NCI-H446 (cell line): ENCODE results near the gene PCDHGA1.

Experiments
- DNase-seq, 2 experiments: peaks; one replicate each; lab custom pipeline; 2025; lab: John Stamatoyannopoulos, UW

PCDHGA1 gene

DNA sequence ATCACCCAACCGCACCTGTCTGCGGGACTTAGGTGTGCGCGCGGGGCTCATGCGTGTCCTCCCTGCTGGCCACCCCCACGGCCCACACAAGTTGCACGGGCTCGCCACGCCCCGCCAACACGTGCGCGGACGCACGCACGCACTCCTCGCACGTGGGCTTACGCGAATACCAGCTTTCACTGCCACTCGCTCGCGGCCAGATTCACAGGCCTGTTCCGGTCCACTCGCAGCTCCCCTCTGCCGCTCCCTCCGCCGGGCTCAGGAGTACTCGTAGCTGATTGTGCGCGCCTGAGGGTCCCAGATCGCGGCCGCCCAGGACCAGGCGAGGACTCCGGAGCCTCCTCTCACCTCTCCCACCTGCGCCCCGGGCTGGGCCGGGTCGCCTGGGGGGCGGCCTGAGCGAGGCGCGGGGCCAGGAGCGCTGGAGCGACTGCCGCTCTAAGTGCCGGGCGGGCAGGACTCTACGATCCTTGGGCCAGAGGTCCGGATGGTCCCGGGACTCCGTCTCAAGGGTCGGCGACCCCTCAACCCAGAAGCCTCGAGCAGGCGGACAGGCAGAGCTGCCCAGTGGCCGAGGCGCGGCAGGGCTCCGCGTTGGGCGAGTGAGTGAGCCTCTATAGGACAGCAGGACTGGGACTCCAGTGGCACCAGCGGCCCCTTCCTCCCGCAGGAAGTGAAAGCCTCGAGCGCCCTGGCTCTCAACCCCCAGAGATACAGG is 162.0 kb downstream of the PCDHGA1 start:
- no peak for DNase-seq

DNA sequence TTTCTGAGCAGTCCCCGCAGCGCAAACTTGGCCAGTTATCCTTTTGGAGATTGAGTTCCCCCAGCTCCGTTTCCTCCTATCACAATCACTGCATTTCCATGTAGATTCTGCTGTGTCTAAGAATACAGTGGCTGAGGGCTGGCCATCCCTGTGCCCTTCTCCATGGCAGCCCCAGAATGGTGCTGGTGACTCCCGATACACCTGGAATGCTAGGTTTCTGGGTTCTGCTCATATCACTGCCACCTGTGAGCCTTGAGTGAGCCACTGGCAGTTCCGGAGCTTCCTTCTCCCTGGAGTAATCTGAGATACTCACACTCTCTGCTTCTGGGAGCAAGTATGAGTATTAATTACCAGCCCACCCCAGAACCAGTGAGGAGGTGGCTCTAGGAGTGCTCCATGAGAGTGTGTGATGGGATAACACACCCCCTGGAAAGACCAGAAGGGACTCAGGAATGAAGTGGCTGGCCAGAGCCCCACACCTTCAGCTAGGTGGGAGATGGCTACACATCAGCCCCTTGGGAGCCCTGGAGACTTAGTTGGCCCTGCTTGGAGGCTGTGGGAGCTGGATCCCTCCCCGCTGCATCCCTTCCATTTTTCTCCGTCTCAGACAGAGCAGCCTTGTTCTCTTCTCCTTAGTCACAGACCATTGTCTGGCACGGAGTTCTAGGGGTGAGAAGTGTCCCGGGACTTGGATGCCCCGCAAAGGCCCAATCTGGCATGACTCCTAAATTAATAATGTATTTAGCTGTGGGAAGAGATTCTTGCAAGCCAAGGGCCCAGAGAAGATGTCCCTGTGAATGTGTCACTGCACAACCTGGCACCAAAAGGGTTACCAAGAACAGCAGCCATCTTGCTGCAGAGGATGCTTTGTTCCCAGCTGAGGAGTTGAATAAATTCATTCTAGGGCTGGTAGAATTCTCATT is 163.4 kb downstream of the PCDHGA1 start:
- DNase-seq, result no peak

DNA sequence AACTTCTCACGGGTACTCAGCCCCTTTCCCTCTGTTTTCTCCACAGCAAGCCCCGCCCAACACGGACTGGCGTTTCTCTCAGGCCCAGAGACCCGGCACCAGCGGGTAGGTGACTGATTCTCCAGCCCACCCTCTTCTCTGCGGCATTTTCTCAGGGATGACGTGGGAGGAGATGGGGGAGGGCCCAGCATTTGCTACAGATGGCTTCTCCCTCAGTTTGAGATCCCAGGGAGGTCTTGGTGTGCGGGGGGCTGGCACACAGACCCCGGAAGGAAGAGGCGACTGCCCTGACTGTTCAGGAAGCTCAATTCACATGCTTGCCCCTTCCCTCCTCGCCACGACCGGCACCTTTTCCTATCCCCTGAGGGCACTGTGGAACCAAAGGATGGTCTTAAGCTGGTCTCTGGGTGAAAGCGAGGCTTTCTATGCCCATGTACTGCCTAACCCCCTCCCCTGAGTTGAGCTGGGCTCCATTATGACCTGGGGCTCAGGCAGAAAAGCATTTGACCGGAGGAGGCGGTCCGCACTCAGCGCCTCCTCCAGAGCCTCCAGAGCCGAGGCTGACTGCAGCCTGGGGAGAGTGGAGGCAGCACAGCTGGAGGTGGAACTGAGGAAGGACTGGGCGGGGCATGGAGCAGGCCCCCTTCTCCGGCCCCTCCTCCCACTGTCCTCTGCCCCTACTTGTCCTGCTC is 164.6 kb downstream of the PCDHGA1 start:
- no peak for DNase-seq

DNA sequence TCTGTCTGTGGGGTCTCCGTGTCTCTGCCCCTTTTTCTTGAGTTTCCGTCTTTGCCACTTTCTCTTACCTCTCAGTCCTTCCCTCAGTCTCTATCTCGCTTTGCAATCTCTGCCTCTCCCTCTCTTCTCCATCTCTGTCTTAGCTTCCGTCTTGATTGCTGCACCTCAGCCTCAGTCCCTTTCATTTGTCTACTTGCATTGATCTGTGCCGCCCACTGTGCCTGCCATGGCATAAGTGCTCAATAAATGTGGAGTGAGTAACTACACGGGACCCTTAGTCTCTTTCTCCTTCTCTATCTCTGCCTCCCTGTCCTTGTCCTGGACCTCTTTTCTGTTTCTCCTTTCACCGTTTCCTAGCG is 165.1 kb downstream of the PCDHGA1 start:
- DNase-seq, result no peak

DNA sequence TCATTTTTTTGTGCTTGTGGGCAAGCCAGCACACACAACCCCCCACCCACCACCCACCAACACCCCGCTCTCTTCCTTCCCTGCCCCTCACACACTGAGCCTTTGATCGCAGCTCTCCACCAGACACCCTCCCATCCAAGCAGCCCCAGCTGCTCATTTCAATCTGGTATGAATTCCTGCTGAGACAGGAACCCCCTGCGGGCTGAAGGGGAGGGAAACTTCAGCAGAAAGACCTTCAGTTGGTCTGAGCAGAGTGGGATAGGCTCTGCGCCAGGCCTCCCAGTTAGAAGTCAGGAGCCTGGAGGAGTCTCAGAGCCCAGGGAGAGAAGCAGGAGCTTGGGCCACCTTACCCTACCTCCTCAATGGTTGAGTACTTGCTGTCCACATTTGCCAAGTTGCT is 165.7 kb downstream of the PCDHGA1 start:
- peak in 1 of 2 experiments; percentile 55 for DNase-seq

DNA sequence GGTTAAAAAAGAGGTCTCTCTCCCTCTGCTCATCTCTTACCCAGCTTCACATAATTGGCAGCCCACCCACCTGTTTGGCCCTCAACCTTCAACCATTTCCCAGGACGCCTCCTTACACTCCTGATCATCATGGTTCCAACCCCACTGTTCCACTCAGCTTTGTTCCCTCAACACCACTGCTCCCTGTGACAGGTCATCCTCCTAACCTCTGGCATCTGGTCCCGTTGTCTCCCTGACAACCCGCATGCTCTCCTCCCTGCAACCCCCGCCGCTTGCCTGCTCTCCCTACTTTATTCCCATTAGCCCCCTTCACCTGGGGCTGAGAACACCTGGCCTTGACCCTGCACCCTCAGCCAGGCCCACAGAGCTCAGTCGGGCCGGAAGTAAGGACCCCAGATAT is 171.4 kb downstream of the PCDHGA1 start:
- no peak for DNase-seq

DNA sequence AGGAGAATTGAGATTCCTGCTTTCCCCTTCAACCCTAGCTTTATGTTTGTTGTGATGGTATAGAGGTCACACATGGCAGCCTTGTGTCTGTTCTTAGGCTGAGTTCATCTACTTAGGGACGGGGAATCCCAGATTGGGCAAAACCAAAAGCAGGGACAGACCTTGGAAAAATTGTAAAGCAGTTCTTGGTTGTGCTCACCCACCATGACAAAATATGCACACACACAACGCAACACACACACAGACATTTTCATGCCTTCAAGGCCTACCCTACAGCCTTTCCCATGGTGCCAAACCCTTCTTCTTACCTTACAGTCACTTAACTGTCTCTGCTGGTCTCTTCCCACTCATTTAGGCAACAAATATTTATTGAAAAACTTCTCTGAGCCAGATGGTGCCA is 173.4 kb downstream of the PCDHGA1 start:
- peak in 1 of 2 experiments; percentile 2 for DNase-seq

DNA sequence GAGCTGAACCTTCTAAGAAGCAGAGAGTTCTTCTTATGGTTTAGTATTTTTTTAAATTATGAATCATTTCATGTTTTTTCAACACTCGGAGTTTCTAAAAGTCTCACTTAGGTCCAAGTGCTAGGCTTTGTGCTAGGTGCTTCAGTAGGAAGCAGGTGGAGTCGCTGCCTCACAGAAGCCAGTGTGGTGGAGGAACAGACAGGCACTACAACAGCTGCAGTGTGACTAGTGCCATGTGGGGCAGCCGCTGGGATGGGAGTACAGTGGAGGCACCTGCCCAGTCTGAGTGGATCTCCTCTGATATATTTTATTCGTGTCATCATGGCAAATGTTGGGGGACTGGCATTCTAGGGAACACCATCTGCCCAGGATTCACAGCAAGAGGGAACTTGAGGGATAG is 173.9 kb downstream of the PCDHGA1 start:
- DNase-seq, result no peak

DNA sequence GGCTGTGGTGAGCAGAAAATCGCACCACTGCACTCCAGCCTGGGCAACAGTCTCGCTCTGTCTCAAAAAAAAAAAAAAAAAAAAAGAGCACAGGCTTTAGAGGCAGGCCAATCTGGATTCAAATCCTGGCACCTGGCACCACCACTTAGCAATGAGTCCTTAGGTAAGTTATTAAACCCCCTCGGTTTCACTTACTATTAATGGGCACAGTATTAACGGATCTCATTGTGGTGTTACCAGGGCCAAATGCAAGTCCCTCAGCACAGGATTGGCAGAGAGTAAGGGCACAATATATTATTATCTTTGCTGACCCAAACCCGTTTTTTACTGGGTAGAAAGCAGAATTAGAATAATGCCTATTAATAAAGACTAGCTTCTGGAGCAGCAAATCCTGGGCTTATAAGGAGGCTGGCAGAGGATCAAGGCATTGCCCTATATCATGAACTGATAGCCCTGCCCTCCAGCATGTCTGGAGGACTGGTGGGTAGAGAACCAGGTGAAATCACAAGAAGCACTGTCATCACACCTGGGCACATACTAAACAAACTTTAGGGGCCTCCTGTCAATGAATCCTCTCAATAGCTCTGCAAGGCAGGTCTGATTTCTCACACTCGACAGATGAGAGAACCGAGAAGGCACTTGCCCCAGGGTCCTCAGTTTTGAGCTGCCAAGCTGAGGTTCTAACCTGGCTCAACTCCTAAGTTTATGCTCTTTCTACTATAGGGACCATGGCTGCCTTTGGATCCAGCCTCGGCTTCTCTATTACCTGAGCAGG is 176.3 kb downstream of the PCDHGA1 start:
- DNase-seq, result no peak

DNA sequence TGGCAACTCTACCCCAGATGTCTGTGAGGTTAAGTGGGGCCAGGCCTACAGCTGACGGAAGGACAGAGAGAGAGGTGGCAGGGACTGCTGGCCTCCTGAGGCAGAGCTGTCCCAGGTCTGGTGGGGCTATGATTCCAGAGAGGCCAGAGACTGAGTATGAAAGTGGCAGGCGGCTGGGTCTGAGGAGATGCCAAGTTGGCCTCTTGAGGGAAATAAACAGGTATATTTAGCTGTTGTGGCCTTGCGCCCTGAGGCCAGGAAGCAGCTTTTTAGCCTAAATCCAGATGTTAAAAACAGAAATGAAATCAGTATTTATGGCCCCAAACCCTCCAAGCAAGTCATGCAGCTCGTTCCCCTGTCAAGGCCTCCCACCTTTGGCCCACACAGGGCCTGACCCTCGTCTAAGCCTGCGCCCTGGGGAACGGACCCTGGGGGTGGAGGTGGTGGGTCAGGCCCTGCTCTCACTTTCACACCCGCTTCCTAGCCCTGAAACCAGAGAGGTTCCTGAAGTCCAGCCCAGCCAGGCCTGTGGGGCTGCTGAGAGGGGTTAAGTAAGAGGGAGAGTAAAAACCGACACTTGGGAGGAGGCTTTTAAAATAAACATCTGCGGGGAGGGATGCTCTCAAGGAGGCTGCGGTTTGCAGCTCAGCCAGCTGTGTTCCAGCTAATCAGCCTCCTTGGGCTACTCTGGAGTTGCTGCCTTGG is 177.2 kb downstream of the PCDHGA1 start:
- DNase-seq, result no peak

DNA sequence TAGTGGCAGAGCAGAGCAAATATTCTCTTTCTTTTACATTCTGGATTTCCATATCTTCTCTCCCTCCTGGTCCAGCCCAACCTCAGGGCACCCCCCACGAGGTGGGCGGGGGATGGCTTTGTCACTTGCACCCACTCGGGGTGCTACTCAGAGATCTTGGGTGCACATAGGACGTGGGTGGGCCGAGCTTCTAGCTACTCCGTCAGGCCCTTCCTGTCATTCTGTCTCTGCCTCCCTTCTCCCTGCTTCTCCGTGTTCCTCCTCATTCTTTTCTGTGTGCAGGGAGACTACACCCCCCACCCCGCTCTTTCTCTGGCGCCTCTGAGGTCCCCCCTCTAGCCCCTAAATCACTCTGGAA is 178.1 kb downstream of the PCDHGA1 start:
- DNase-seq, result no peak

DNA sequence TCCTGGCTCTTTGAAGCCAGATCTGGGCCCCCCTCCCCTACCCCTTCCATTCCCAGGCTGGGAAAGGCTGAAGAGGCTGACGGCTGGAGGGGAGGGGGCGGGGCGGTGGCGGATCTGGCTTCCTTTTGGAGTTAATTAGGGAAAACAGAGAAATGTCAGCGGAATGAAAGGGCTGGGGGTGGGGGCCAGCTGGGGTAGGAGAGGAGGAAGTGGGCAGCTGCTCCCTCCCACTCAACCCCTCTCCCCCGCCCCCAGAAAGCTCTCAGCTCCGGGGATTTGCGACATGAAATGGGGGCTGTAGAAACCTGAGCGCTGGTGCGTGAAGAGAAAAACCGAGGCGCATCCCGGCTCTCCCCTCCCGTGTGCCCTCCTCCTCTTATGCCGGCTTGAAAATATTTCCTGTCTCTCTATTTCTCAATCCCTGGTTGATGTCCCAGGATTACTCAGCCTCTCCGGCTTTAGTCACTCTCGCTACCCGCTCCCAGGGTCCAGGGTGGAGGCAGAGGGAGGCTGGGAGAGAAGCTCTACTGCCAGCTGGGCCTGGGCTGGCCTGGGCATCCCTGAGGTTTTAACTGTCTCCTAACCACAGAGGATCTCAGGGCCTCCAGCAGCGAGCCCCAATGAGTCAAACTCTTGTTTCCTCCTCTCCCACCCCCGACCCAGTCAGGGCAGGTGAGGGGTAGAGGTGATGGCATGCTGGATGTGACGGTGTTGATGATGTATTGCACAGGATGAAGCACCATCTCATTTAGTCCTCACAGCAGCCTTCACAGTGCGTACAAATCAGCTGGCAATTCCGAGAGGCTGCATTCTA is 178.7 kb downstream of the PCDHGA1 start:
- DNase-seq, result peak in 1 of 2 experiments; percentile 65

DNA sequence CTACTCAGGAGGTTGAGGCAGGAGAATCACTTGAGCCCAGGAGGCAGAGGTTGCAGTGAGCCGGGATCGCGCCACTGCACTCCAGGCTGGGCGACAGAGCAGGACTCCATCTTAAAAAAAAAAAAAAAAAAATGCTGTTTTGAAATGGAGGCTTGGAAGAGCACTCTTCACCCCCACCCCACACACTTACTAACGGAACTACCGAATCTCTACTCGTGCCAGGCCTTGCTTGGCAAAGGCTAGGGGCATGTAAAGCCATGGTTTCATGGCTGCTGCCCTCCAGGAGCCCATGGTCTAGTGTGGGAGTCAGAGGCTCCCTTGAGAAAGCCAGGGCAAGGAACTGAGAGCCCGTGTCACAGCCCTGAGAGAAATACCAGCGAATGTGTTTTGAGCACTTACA is 179.8 kb downstream of the PCDHGA1 start:
- no peak for DNase-seq

DNA sequence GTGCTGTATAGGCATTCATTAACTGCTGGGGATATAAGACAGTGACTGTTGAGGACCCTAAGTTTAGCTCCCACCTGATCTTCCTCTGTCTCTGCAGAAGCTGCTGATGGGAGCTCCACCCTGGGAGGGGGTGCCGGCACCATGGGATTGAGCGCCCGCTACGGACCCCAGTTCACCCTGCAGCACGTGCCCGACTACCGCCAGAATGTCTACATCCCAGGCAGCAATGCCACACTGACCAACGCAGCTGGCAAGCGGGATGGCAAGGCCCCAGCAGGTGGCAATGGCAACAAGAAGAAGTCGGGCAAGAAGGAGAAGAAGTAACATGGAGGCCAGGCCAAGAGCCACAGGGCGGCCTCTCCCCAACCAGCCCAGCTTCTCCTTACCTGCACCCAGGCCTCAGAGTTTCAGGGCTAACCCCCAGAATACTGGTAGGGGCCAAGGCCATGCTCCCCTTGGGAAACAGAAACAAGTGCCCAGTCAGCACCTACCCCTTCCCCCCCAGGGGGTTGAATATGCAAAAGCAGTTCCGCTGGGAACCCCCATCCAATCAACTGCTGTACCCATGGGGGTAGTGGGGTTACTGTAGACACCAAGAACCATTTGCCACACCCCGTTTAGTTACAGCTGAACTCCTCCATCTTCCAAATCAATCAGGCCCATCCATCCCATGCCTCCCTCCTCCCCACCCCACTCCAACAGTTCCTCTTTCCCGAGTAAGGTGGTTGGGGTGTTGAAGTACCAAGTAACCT is 180.7 kb downstream of the PCDHGA1 start:
- no peak for DNase-seq

DNA sequence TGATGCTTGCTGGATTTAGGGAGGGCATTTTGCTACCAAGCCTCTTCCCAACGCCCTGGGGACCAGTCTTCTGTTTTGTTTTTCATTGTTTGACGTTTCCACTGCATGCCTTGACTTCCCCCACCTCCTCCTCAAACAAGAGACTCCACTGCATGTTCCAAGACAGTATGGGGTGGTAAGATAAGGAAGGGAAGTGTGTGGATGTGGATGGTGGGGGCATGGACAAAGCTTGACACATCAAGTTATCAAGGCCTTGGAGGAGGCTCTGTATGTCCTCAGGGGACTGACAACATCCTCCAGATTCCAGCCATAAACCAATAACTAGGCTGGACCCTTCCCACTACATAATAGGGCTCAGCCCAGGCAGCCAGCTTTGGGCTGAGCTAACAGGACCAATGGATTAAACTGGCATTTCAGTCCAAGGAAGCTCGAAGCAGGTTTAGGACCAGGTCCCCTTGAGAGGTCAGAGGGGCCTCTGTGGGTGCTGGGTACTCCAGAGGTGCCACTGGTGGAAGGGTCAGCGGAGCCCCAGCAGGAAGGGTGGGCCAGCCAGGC is 181.5 kb downstream of the PCDHGA1 start:
- DNase-seq, result no peak

DNA sequence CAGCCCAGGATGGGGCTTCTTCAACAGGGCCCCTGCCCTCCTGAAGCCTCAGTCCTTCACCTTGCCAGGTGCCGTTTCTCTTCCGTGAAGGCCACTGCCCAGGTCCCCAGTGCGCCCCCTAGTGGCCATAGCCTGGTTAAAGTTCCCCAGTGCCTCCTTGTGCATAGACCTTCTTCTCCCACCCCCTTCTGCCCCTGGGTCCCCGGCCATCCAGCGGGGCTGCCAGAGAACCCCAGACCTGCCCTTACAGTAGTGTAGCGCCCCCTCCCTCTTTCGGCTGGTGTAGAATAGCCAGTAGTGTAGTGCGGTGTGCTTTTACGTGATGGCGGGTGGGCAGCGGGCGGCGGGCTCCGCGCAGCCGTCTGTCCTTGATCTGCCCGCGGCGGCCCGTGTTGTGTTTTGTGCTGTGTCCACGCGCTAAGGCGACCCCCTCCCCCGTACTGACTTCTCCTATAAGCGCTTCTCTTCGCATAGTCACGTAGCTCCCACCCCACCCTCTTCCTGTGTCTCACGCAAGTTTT is 182.1 kb downstream of the PCDHGA1 start:
- DNase-seq, result peak in 1 of 2 experiments; percentile 2

DNA sequence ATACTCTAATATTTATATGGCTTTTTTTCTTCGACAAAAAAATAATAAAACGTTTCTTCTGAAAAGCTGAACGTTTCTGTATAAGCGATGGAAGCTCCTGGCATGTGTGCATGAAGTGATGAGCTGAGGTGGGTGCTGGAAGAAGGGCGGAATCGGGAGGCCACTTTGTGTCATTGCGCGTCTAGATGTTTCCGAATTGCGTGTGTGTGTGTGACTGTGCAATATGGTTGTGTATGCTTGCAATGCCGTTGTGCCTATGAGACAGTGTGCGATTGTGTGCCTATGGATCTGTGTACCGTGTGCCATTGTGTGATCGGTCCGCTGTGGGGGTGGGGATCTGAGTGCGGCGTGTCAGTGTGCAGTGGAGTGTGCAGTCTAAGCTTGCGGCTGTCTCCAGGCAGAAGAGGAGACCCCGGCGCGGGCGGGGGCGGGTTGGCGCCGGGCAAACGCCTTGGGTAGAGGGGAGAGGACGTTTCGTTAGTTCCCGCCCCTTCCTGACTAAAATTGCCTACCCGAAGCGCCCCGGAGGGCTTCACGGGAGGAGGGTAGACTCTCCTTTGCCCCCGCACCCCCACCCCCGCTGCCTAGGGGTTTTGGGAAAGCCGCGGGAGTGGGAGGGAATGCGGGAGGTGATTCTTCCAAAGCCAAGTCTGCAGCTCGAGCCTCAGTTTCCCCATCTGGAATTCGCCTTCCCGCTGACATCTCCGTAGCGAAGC is 182.8 kb downstream of the PCDHGA1 start:
- no peak for DNase-seq

DNA sequence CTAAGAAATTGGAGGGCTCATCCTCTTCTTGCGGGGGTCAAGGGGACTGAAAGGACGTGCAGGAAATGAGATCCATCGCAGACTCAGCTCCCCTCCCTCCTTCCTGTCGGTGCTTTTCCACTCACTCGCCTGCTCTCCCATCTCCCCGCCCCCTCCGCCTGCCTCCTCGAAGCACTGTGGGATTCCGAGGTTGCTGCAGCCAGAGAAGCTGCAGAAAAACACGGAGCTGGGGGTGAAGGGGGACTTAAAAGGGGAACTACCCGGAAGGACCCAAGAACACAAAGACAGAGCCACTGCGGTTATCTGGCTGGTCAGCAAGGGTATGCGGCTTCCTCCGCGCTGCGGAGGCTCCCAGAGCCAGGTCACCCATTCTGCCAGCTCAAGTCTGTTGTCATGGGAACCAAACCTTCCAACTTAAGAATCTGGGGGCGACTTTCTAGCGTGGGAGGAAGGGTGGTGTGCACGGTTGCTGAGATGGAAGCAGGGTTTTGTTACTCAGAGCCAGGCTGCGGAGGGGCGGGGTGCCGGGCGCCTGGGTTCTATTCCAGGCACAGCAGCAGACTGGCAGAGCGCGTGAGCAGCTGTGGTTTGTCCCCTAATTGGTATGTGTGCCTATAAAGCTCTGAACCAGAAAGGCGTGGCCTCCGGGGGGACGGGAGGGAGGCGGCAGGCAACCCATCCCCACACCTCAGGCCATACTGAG is 183.5 kb downstream of the PCDHGA1 start:
- peak; percentile 68 to 88 for DNase-seq
